CD4-positive, alpha-beta T cell treated with Interleukin-21 for 1 hour (primary cell): ENCODE measurements around the gene RSPH10B2.
"Not testable (repeated sequence)": the region's sequence is repeated elsewhere in the genome, so short reads cannot be mapped to it uniquely, and the experiment has no call there.

ENCODE experiments used
- DNase-seq: peaks from one replicate; pipeline ENCODE4 v3.0.0-alpha.2; 2020

RSPH10B2 gene

GRCh38 chr7:6792113-6792872, 38.4 kb downstream of the RSPH10B2 start:
- not testable (repeated sequence) for DNase-seq

GRCh38 chr7:6794276-6794675, 40.4 kb downstream of the RSPH10B2 start:
- DNase-seq = not testable (repeated sequence)

- DNase-seq = not testable (repeated sequence)
These were observed 43.3 kb downstream of the RSPH10B2 start for GRCh38 chr7:6797218-6797617.

- DNase-seq = not testable (repeated sequence)
These were observed 44.1 kb downstream of the RSPH10B2 start for GRCh38 chr7:6798047-6798446.

GRCh38 chr7:6799887-6800286, 46.0 kb downstream of the RSPH10B2 start:
- not testable (repeated sequence) for DNase-seq

- DNase-seq = not testable (repeated sequence)
These were observed 46.4 kb downstream of the RSPH10B2 start for GRCh38 chr7:6800331-6800730.

GRCh38 chr7:6807393-6807918, 53.6 kb downstream of the RSPH10B2 start:
- not testable (repeated sequence) for DNase-seq

- not testable (repeated sequence) for DNase-seq
These were observed 54.1 kb downstream of the RSPH10B2 start for GRCh38 chr7:6807959-6808358.

- DNase-seq = not testable (repeated sequence)
These were observed 59.1 kb downstream of the RSPH10B2 start for GRCh38 chr7:6813011-6813410.

- DNase-seq = not testable (repeated sequence)
These were observed 61.6 kb downstream of the RSPH10B2 start for GRCh38 chr7:6815470-6815869.

GRCh38 chr7:6821622-6822021, 67.7 kb downstream of the RSPH10B2 start:
- DNase-seq = not testable (repeated sequence)

GRCh38 chr7:6825236-6826125, 71.6 kb downstream of the RSPH10B2 start:
- peak; percentile 25 for DNase-seq

GRCh38 chr7:6826151-6826550, 72.2 kb downstream of the RSPH10B2 start, which contains the start of gene CCZ1B:
CCZ1B (minus strand) TSS chr7:6826275; CDS start chr7:6826197, 78 bp downstream.
- peak; percentile 87 for DNase-seq

GRCh38 chr7:6827180-6827579, 73.3 kb downstream of the RSPH10B2 start:
- DNase-seq = not testable (repeated sequence)

GRCh38 chr7:6829616-6830015, 75.7 kb downstream of the RSPH10B2 start:
- DNase-seq = not testable (repeated sequence)

- not testable (repeated sequence) for DNase-seq
These were observed 76.1 kb downstream of the RSPH10B2 start for GRCh38 chr7:6830026-6830425.

- DNase-seq = no peak
These were observed 77.3 kb downstream of the RSPH10B2 start for GRCh38 chr7:6831018-6831725.

- DNase-seq = no peak
These were observed 79.7 kb downstream of the RSPH10B2 start for GRCh38 chr7:6833636-6834035.

- DNase-seq = not testable (repeated sequence)
These were observed 81.6 kb downstream of the RSPH10B2 start for GRCh38 chr7:6835521-6835920.

- not testable (repeated sequence) for DNase-seq
These were observed 83.2 kb downstream of the RSPH10B2 start for GRCh38 chr7:6837081-6837480.

- not testable (repeated sequence) for DNase-seq
These were observed 88.5 kb downstream of the RSPH10B2 start for GRCh38 chr7:6842278-6842921.

- DNase-seq = not testable (repeated sequence)
These were observed 89.2 kb downstream of the RSPH10B2 start for GRCh38 chr7:6843092-6843491.
